ENCODE measurements around the gene NRG2. TPM values are rescaled to one million over a fixed set of nuclear protein-coding genes. Genes with fewer than 3 reads are reported as not detected.

NRG2 gene
- total and polyA plus RNA-seq, 12 donors, result 0.64 to 6.6 (median 2.9) TPM

DNA sequence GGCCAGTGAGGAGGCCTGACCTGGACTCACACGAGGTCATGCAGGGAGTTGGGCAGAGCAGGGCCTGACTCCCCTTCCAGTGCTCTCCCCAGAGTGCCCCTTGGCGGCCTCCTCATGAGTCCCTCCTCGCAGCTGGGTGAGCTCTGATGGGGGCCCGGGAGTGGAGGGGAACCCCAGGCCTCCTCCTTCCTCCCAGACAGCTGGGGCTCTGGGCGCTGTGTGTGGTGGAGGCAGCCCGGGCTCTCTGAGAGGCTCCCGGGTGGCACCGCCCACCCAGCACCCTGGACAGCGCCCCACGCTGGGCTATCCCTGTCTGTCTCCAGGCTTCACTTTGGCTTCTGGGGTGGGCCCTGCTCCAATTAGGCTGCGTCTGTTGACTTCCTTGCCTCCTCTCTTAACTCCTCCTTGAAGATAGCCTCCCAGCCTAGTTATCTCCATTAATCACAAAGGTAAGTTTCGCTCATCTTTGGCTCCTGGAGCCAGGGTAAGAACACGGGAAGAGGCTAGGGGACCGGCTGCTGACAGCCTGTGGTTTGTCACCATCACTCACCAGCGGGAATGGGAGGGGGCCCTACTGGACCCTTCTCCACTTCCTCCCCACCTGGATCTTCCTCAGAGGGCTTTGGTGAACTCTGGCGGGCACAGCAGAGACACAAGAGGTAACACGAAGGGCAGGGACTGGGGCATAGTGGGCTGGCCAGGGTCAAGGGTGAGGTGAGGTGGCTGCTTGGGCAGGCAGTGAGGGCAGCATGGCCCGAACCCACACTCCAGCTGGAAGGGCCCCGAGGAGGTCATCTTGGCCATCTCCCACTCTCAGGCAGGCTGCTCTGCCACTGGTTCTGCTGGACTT lies 234.4 kb downstream of the NRG2 start:
- intact Hi-C loops (cut with DNase I), result no loop called here
- H3K27ac ChIP-seq, result no peak overlapping the region
- peak in 5 of 8 donors; percentile 31 to 80 (median 66) for ATAC-seq
- no peaks in the 10 kb centered on the region for H3K36me3 ChIP-seq
- peak; percentile 16 to 41 for DNase-seq
- no peaks in the 10 kb centered on the region for H3K9me3 ChIP-seq
- 37 to 41% methylated on average over 19 of the region's 19 CpGs for WGBS, 2 donors
- peaks cover 0 to 14% (median 0%) of the 10 kb centered on the region in 7 donors for H3K27me3 ChIP-seq
- H3K4me3 ChIP-seq, result no peak overlapping the region
- TF ChIP-seq, protein P1, sequence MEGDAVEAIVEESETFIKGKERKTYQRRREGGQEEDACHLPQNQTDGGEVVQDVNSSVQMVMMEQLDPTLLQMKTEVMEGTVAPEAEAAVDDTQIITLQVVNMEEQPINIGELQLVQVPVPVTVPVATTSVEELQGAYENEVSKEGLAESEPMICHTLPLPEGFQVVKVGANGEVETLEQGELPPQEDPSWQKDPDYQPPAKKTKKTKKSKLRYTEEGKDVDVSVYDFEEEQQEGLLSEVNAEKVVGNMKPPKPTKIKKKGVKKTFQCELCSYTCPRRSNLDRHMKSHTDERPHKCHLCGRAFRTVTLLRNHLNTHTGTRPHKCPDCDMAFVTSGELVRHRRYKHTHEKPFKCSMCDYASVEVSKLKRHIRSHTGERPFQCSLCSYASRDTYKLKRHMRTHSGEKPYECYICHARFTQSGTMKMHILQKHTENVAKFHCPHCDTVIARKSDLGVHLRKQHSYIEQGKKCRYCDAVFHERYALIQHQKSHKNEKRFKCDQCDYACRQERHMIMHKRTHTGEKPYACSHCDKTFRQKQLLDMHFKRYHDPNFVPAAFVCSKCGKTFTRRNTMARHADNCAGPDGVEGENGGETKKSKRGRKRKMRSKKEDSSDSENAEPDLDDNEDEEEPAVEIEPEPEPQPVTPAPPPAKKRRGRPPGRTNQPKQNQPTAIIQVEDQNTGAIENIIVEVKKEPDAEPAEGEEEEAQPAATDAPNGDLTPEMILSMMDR (IDR thresholded peaks at IDR 0.05), result peak in 1 of 9 donors; percentile 7
- H3K4me1 ChIP-seq, result no peaks in the 10 kb centered on the region

DNA sequence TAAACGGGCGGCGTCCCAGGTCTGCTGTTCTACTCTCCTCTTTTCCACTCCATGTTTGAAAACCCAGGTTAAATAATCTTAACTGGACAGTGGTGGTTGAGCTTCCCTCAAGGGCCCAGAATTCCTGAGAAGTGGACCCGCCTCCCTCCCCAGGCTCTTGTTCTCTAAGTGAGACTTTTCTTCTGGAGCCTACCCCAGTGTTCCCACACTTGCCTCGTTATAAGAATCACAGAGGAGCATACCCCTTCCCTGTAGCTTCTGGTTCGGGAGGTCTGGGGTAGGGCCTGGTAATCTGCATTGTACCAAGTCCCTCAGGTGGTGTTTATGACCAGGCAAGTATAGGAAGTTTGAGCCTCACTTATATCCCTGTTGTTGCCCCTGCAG lies 235.5 kb downstream of the NRG2 start:
- peaks cover 0 to 24% (median 10%) of the 10 kb centered on the region in 7 donors for H3K27me3 ChIP-seq

DNA sequence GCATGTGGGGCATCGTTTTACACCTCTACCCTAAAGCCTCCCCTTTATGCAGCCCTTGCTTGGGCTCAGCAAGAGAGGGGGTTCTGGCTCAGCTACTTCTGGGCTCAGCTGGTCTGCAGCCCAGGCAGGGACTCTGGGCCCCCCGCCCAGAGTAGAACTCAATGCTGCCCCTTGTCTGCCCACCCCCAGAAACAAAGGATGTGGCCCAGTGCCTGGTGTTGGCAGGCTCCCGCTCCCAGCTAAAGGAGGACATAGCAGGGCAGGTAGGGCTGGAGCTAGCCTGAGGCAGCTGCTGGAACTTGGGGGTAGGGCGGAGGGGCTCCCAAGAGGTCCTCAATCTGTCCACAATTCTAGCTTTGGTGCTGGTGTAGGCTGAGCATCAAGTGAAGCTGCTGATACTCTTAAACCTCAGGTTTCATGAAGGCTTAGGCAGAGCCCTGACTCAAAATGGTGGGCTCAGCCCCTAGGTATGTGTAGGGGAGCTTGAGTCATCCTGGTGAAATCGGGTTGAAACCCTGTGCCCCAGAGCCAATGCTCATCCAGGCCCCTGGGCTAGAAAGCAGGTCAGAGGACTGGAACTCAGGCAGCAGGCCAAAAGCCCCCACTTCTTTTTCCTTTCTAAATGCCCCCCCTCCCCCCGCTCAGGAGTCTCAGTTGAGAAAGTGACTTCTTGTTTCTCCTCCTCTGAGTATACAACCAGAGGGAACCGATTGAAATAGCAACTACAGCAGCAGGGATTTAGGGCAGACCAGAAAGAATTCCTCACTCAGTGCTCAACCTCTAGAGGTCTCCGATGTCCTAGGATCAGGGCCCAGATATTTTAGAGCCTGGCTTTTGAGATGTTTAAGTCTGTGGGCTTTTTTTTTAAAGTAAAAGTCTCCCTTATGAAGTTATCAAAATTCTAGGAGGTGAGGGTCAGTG lies 236.1 kb downstream of the NRG2 start:
- Histone ChIP-seq H3K9me3 (no peaks in the 10 kb centered on the region), H3K4me1 (no peaks in the 10 kb centered on the region), H3K4me3 (no peak overlapping the region), H3K36me3 (no peaks in the 10 kb centered on the region), H3K27me3 (peaks cover 0 to 31% (median 15%) of the 10 kb centered on the region in 7 donors), H3K27ac (no peak overlapping the region)
- TF ChIP-seq, protein P1 (IDR thresholded peaks at IDR 0.05), result no peak
- intact Hi-C loops (cut with DNase I), result no loop called here
- 66 to 68% methylated on average over 8 of the region's 8 CpGs for WGBS, 2 donors
- no peak for DNase-seq
- no peak for ATAC-seq

More for the DNA sequence above, 235.5 kb downstream of the NRG2 start:
- no peak overlapping the region for H3K4me3 ChIP-seq
- WGBS, 2 donors, result 78 to 80% methylated on average over 6 of the region's 6 CpGs
- H3K27ac ChIP-seq, result no peak overlapping the region
- intact Hi-C loops (cut with DNase I), result no loop called here
- H3K36me3 ChIP-seq, result no peaks in the 10 kb centered on the region
- TF ChIP-seq, protein P1 (IDR thresholded peaks at IDR 0.05), result no peak
- ATAC-seq, result no peak
- no peaks in the 10 kb centered on the region for H3K9me3 ChIP-seq
- DNase-seq, result no peak
- no peaks in the 10 kb centered on the region for H3K4me1 ChIP-seq

GRCh38 chr5:139806111-139806510 lies 237.0 kb downstream of the NRG2 start:
- Histone ChIP-seq H3K9me3 (no peaks in the 10 kb centered on the region), H3K36me3 (no peaks in the 10 kb centered on the region), H3K27me3 (peaks cover 0 to 40% (median 23%) of the 10 kb centered on the region in 7 donors), H3K4me1 (no peaks in the 10 kb centered on the region), H3K27ac (no peak overlapping the region), H3K4me3 (no peak overlapping the region)
- ATAC-seq (no peak), DNase-seq (no peak)
- TF ChIP-seq, protein P1 (IDR thresholded peaks at IDR 0.05), result no peak
- WGBS, 2 donors, result 86 to 87% methylated on average over 4 of the region's 4 CpGs
- intact Hi-C loops (cut with DNase I), result no loop called here

Data from heart right ventricle (tissue), 16 donors.